Sciatic nerve (tissue), 2 donors: Measurements from ENCODE around the gene MYDGF. TPM values are rescaled to one million over a fixed set of nuclear protein-coding genes. Genes with fewer than 3 reads are reported as not detected.
A peak's percentile ranks its signal among the peaks of the same experiment; 100 is the strongest.
"Not testable (repeated sequence)": the region's sequence is repeated elsewhere in the genome, so short reads cannot be mapped to it uniquely, and the experiment has no call there.

Experiments
- ATAC-seq: fragments of 200-7000 bp; cut with Tn5 transposase; one replicate; pipeline ENCODE4 v1.9.1; 2020; ENCODE audit warnings: mild to moderate bottlenecking, moderate library complexity
- DNase-seq: peaks from one replicate; pipeline ENCODE4 v3.0.0-alpha.2; 2020; ENCODE audit warnings: low spot score
- intact Hi-C: fragments of 100-400 bp; cut with DNase I; formaldehyde crosslinking; loops from one replicate; pipeline ENCODE4 v1.14.2; 2022
- total RNA-seq: library from RNA; stranded (reverse); fragmentation: NEBNext Ultra II Directional; extraction: Animal tissue kit (Norgen Biotek cat#: 25700); gene quantifications from one replicate; pipeline ENCODE4 v1.2.1, GENCODE V29; 2021
- donor health status: DM: no; HTN: no; CAD: no.
- donor health status: DM: no; HTN: no; CAD: no.

Gene MYDGF
- 49.1 TPM for total RNA-seq

DNA sequence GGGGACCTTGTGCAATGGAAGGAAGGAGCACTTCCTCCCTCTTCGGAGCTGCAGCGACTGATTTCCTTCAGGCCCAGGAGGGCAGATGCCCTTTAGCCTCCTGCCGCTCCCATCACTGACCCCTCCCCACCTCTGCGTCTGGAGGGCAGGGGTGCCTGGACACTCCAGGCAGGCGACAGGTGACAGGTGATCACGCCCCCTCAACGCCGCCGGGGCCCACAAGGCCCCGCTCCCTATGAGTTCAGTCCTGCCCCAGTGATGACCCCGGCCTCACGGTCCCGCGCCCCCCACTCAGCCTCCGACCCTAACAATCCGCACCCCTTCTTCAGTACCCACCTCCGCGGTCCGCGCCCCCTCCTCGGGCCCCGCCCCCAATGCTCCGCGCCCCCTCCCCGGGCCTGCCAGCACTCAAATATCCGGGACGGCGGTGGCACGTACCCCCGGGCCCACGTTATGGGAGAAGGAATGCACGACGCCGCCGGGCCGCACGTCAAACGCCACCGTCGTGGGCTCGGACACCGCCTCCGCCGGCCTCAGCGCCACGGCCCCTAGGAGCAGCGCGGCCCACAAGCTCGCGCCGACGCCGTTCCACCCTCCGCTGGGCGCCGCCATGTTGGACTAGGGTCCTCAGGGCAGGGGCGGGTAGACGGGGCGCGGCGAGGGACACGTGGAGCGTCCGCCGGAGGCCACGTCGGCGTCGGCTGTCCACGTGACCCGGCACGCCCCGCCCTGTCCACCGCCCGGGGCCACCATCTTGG, at the start of gene MYDGF:
Gene MYDGF, minus strand, starts transcription at position 620 of the 758 bp plus-strand sequence. Its CDS starts 8 bp downstream, at position 612.
- DNase-seq (peak; percentile 96), ATAC-seq (peak; percentile 99)
- intact Hi-C loops = no loop called here

DNA sequence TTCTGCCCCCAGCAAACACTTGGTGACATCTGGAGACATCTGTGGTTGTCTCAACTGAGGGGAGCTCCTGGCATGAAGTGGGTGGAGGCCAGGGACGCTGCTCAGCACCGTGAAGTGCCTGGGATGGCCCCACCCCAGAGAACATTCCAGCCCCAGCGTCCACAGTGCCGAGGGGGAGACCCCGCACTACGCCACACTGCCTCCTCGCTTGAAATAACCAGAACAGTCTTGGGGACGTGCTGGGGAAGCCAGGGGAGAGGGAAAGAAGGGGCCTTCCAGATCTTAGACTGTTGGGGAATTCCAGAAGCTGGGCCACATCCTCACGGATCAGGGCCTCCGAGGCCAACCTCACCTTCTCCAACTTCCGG, 49.3 kb upstream of the MYDGF start:
- no peak for DNase-seq
- no peak for ATAC-seq
- intact Hi-C loops = no loop called here

DNA sequence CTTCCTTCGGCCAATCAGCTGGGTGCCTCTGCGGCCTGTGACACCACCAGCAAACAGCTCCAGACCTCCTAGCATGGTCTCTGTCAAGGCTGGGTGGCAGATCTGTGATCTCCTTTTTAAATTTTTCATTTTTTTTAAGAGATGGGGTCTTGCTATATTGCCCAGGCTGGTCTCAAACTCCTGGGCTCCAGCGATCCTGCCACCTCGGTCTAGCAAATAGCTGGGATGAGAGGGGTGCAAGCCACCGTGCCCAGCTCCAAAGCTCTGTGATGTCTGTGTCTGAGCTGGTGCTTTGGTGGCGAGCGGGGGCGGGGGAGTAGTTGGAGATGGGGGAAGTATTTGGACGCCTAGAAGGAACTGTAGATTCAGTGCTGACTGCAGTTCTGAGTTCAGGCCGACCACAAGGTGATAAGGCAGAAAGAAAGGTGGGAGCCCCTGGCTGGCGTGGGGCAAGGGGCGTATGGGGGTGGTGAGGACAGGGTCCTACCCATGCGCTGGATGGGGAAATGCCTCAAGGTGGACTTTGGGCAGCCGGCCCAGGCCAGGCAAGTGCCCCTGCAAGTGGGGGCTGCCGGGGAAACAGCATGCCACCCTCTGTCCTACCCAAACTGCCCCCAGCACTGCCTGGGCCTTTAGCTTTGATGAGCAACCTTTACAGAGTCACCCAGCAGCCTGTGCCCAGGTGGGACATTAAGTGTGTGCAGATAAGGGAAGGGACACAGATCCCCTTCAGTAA, 48.0 kb upstream of the MYDGF start:
- ATAC-seq (no peak), DNase-seq (no peak)
- intact Hi-C loops = no loop called here

DNA sequence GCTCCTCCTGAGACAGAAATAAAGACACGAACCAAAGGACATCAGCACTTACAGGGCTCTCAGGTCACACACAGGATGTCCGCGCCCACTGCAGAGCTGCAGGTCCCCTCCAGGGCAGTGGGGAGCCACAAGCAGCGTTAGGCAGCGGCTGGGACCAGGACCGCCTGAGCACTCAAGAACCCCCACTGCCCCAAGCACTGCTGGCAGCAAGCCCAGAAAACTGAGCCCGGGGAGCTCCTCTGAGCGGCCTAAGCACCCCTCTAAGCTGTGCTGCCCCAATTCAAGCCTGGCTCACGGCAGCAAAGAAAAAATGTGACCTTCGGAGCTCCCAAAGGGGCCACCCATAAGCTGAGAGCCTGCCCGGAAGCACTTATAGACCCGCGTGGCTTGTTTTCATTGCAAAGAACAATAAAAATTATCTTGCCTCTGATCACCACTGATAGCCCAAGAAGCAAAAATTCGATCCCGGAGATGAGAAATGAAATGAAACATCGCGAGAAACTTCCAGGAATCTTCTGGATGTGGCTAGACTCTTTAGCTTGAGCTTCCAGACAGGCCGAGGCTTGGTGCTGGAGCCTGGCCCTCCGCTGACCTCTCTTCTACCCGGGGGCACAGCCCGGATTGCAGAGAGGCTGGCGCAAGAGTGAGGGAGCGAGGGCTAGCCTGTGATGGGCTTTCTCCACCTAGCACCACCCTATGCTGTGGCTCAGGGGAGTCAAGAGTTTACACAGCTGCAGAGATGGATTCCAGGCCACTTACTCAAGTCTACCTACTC, 47.2 kb upstream of the MYDGF start:
- ATAC-seq (peak; percentile 91), DNase-seq (peak; percentile 71)
- intact Hi-C loops = no loop called here

DNA sequence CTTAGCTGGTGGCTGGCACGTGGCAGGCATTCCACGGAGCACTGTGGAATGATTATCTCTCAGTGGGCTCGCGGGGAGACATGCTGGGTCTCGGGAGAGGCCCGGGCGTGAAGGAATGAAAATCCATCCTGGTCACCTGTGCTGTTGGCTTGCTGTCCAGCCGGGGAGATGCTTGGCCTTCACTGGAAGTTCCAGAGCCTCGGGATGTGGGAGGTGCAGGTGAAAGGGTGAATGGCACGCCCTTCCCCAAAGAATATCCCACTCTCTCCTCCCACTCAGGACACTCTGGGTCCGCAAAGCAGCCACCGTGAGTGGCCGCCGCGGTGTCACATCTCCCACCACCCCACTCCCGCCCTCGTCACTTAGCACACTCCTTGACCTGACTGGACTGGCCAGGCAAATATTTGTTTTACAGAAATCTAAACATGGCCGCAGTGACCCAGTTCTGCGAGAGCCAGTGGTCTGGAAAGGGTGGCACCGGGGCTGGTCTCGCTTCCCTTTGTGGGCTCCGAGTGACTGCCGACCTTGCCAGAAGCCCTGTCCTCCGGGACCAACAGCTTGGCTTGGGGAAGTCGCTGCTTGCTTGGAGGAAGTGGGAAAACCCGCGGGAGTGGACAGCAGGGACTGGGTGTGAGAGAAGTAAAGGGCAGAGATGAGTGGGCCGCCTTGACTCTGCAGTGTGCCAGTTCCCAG, 45.5 kb upstream of the MYDGF start:
- DNase-seq = no peak
- ATAC-seq = no peak
- intact Hi-C loops = no loop called here

DNA sequence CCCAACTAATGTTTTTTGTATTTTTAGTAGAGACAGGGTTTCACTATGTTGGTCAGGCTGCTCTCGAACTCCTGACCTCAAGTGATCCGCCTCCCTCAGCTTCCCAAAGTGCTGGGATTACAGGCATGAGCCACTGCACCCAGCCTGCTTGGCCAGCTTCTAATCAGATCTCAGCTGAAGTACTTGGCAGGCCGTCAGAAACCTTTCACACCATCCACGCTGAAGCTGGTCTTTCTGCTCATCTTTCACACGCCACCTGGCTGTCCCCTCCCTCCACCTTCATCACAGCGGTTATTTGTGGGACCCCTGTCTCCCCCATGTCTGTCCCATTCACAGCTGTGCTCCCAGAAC, 45.0 kb upstream of the MYDGF start:
- DNase-seq, intact Hi-C loops, ATAC-seq: not testable (repeated sequence)

DNA sequence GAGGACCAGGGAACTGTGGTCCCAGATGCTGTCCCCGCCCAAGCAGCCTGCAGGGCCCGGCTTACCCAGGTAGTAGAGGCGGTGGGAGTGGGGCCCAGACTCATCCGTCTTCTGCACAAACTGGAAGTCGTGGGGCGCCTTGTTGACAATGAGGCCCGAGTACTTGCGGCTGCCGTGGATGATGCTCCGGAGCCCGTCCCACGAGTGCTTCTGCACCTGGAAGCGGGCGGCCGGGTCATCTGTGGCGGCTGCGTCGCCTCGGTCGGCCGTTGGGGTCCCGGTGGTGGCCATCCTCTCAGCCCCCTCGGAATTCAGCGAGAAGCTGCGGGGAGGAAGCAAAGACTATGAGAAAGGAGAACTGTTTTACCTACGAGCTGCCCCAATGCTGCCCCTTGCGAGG, 43.9 kb upstream of the MYDGF start:
- ATAC-seq (no peak), DNase-seq (no peak)
- intact Hi-C loops = no loop called here

DNA sequence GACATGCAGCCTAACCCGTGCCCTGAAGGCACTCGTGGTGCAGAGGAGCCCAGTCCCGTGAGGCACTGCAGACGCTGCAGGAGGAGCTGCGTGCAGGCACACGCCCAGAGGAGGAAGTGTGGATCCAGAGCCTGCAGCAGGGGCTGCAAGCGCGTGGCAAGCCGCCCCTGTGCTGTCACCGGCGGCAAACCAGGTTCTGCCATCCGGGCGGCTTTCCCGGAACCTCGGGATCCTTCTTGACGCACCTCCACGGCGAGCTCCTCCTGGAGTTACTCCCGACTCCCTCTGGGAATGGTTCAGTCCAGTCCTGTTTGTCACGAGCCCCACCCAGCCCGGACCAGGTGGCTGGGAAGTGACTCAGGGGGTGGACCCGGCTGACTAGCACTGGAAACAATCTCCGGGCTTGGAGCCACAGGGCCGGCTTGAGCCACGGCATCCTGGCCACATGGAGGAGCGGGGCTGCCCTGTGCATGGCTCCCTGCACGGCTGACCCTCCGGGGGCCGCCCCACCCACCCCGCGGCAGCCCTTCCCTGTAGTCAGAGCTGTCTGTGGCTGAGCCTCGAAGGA, 43.3 kb upstream of the MYDGF start:
- no peak for DNase-seq
- peak; percentile 38 for ATAC-seq
- intact Hi-C loops = no loop called here

DNA sequence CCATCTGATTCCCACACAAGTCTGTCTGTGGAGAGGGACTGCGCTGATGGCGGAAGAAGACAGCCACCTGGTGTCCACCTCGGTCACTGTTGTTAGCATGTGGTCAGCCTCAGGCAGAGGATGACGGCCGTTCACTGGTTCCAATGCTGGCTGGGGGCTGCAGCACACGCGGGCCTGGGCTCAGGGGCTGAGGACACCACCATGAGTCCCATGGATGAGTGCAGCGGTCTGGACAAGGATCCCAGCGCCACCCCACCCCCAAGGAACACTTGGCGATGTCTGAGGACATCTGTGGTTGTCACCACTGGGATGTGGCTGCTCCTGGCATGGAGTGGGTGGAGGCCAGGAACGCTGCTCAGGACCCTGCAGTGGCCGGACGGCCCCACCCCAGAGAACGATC, 42.6 kb upstream of the MYDGF start:
- DNase-seq (no peak), ATAC-seq (no peak)
- intact Hi-C loops = no loop called here

DNA sequence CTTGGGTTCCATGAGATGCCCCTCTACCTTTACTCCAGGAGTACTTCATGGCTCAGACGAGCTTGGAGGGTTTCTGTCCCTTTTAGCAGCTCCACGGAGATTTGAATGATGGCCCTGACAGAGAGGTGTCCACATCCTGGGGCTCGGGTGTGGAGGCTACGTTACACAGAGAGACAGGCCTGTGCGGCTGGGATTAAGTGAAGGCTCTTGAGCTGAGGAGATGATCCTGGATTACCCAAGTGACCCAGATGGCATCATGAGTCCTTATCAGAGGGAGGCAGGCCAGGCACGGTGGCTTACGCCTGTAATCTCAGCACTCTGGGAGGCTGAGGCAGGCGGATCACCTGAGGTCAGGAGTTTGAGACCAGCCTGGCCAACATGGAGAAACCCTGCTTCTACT, 41.1 kb upstream of the MYDGF start:
- intact Hi-C loops = no loop called here
- ATAC-seq (no peak), DNase-seq (no peak)

DNA sequence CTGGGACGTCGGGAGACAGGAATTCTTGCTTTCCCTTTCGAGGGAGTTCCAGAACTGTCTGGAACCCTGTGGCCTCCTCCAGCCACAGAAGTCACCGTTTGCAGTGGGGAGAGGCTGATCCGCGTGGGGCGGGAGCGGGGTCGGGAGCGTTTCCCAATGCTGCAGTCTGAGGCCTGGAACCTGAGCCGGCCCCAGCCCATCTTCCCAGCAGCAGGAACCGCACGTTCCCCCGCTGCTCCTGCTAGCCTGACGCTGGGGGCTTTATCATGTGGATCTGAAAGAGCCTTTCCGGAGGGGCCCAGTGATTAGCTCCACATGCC, 40.1 kb upstream of the MYDGF start:
- DNase-seq = no peak
- intact Hi-C loops = no loop called here
- no peak for ATAC-seq

DNA sequence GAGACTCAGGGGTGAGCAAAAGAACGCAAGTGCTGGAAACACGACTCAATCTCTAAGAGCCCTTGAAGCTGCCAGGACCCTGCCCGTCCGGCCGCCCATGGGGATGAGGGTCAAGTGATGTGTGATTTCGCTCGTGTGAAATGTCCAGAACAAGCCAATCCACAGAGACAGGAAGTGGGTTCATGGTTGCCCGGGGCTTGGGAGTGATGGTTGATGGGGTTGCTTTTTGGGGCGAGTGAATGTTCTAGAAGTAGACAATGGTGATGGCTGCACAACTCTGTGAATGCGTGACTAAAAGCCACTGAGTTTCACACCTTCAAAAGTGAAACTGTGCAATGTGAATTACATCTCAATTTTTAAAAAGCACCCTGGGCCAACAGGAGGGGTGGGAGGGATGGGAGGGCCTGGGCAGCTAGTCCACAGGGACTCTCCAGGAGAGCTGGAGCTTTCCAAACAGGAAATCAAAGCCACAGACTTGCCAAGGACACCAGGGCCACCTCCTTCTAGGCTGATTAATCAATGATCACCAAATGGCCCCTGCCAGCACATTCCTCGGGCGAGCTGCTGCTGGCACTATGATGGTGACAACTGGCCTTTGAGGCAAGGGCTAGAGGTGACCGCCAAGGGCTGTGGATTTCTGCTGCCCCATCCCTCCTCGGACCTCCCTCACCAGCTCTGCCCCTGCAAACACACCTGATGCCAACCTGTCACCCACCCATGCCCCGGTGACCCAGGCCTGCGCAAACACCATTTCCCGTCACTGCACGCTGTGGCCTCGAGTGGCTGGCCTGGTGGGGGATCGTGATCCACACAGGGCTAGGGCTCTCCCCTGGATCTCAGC, 39.5 kb upstream of the MYDGF start:
- DNase-seq (no peak), ATAC-seq (no peak)
- intact Hi-C loops = no loop called here

DNA sequence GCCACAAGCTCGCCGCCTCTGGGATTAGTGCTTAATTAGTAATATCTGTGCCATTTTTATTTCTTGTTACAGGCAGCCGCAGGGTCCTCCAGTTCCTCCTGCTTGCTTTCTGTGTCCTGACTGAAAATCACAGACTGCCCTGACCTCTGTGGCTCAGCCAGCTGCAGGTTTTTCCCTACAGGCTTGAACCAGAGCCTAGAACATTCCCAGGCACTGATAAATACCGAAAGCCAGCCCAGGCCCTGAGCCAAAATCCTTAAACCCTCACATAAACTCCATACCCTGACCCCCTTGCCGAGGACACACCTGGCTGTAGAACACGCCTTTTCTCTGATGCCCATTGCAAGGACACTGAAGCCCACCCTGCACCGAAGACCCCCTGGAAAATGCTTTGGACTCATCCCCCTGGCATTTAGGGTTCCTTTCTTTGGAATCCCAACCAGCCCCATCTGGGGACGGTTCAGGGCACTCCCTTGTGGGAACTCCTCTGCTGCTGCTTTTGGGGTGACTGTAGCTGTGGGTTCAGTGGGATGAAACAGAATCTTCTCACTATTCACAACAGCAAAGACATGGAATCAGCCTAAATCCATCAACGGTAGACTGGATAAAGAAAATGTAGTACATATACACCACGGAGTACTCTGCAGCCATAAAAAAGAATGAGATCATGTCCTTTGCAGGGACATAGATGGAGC, 38.0 kb upstream of the MYDGF start:
- no peak for DNase-seq
- intact Hi-C loops = no loop called here
- peak; percentile 45 for ATAC-seq

DNA sequence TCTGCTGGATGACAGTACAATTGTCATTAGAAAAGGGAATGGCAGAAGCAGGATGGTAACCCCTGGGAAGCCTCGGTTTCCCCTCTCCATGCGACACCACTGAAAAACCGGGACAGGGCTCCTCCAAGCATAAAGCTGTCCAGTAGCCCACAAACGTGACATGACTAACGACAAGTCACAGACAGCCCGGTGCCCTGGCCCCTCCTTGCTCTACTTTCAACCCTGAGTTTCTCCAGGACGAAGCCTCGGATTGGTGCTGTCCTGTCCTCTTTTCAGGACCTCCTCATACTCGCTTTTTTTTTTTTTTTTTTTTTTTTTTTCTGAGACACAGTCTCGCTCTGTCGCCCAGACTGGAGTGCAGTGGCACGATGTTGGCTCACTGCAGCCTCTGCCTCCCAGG, 37.2 kb upstream of the MYDGF start:
- intact Hi-C loops = no loop called here
- DNase-seq (no peak), ATAC-seq (no peak)

DNA sequence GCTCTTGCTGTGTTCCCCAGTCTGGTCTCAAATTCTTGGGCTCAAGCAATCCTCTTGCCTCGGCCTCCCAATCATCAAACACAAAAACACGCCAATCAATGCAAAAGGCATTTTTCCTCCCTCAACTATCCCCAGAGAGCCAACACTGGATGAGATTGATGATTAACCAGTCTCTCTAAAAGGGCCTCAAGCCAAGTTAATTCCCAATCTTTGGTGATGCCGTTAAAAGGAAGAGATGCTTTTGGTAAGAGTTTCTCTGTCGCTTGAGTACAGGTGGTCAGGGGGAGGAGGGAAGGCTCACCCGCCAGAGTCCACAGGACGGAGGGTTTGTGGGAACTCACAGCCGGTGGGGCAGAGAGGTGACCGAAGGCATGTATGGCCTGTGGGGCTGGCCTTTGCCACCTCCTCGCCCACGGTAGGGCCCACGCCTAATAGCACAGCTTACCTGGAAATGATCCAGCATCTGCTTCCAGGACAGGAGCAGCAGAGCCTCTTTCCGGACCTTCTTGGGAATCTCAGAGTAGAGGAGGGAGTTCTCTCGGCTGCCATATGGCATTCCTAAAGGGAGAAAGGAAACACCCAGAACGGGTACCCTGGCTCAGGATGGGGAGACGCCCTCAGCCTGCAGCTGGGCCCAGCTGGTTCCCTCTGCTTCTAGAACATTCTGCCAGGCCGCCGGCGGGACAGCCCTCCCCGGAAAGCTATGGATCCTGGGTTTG, 35.4 kb upstream of the MYDGF start:
- DNase-seq (no peak), ATAC-seq (no peak)
- intact Hi-C loops = no loop called here

DNA sequence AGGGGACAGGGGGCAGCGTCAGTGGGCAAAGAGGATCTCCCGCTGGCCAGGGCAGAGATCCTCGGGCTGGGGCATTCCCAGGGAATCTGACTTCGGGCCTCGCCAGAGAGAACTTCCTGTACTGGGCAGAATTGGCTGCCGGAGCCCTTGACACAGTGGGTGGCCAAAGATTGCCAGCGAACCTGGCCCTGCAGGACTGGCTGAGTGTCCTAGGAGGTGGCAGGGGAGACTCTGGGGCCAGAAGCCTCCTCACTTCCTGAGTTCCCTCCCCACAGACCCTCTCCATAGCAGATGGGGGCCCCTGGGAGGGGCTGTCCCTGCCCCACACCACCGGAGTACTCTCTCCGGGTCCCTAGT, 34.2 kb upstream of the MYDGF start:
- DNase-seq (no peak), ATAC-seq (no peak)
- intact Hi-C loops = no loop called here

DNA sequence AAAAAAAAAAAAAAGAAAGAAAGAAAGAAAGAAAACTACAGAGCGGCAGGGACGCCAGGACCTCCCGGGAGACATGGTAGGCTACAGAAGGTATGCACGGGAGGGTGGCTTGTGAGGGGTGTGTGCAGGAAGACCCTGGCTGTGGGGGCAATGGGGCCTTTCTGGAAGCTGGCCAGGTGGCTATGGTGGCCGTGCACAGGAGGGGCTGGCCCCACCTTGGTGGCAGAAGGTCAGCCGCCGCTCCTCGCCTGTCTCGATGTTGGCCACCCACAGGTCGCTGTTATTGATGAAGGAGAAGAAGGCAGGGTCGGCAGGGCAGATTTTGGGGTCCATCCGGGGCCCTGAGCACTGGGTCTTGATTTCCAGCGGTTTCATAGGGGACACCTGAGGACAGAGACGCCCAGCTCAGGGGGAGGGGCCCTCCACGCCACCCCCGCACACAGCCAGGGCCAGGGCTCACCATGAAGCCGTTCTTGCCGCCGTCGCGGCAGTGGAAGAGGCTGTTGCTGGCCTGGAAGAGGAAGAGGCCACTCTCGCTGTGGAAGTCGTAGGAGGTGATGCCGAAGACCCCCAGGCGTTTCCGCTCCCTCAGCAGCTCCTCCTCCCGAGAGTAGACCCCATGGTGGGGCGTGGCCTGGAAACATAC, 33.7 kb upstream of the MYDGF start:
- DNase-seq = no peak
- intact Hi-C loops = no loop called here
- no peak for ATAC-seq
